C1 segment of cervical spinal cord (tissue), 14 donors: Measurements from ENCODE around the gene SLC17A9.

Experiments
- DNase-seq, 14 donors: peaks; one replicate each; lab custom pipeline; 2025; lab: John Stamatoyannopoulos, UW

Gene SLC17A9

DNA sequence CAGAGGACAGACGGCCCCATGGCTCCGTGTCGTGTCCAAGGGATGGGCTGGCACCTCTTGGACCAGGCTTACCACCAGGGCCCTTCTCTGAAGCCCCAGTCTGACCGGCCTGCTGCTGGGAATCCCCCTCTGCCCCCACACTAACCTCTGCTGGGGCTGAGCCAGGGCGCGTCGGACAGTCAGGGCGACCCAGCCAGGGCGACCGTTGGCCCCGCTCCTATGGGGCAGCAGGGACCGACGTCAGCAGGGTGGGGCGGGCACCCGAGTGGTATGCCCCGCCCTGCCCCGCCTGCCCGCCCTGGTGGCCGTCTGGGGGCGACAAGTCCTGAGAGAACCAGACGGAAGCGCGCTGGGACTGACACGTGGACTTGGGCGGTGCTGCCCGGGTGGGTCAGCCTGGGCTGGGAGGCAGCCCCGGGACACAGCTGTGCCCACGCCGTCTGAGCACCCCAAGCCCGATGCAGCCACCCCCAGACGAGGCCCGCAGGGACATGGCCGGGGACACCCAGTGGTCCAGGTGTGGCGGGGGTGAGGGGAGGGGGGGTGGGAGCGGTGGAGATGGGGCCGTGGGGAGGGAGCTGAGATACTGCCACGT lies at the start of gene SLC17A9:
TSS of gene SLC17A9 (plus strand) at position 337 of the 595 bp plus-strand sequence. CDS start at position 459, 122 bp downstream.
- DNase-seq = peak in 6 of 14 donors; percentile 6 to 42 (median 16)

DNA sequence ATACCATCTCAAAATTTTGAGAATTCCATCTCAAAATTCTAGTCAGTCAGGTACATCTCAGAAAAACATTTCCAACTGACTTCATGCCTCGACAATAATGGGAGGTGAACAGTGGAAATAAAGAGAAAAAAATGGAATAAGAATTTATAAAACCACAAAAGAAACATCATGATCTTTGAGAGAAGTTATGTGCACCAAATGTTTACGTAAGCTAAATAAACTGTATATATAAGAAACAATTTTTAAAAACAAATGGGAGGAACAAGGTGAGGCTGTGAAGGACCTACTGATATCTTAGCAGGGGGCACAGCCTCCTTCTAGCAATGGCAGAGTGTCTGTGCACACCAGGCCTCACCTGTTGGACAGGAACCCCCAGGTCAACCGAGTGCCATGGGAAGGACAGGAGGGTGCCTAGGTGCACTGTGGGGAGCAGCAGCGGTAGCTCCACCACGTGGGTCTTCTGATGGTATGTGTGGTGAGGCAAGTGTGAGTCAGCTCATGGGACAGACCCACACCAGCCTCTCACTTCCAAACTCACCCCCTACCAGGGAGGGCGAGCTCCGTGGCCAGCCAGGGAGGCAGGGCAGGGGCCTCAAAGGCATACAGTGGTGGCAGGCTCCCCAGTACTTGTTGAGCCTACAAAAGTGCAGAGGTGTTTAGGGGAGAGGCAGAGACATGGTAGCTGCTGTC lies 49.4 kb upstream of the SLC17A9 start:
- no peak for DNase-seq

- DNase-seq = peak in 1 of 14 donors; percentile 80
These were observed 46.9 kb upstream of the SLC17A9 start for GRCh38 chr20:62905536-62906117.

DNA sequence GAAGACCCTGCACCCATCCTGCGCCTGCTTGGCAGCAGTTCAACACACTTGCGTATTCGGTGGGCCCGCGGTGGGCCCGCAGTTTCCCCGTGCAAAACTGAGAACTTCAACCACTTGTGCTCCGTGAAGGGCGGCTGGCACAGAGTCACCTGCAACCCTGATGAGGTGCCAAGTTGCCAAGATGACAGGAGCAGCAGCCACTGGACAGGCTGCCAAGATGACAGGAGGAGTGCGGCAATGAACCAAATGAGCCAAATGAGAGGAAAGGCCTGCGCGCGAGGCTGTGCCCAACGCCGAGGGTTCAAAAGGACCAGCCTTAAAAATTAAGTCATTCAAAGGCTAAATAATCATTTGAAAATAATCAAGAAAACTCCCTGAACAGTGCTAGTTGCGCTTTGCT lies 46.3 kb upstream of the SLC17A9 start:
- DNase-seq = peak in 4 of 14 donors; percentile 4 to 90 (median 35)

DNA sequence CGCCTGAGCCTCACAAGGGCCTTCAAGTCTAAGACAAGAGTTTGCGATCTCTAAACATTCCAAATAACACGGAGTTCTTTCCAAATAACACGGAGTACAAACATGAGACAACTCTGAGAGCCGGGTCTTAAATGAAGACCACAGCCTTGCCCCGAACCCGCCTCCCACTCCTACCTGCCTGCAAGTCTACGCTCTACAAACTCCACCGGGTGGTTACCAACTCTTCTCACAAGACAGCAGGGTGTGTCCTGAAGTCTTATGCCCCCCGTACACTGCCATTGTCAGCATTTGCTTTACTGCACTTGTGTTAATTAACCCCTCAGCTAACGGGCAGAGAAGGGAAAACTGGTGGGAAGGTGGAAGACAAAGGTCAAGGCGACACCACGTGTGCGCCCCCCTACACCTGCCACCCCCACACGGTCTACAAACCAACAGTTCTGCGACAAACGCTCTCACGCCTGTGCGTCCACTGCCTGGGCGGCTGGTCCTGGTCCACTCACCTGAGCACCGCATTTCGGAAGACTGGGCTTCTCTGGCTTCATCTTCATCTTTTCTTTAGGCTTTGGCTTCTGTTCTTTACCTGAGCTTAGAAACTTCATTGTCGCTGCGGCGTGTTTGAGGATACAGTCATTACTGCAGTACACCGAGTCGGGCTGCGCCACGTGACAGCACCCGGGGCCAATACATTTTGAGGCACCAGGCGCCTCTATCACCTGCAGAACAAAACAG lies 45.7 kb upstream of the SLC17A9 start:
- peak in 1 of 14 donors; percentile 38 for DNase-seq

- DNase-seq = no peak
These were observed 44.9 kb upstream of the SLC17A9 start for GRCh38 chr20:62907384-62908317.

DNA sequence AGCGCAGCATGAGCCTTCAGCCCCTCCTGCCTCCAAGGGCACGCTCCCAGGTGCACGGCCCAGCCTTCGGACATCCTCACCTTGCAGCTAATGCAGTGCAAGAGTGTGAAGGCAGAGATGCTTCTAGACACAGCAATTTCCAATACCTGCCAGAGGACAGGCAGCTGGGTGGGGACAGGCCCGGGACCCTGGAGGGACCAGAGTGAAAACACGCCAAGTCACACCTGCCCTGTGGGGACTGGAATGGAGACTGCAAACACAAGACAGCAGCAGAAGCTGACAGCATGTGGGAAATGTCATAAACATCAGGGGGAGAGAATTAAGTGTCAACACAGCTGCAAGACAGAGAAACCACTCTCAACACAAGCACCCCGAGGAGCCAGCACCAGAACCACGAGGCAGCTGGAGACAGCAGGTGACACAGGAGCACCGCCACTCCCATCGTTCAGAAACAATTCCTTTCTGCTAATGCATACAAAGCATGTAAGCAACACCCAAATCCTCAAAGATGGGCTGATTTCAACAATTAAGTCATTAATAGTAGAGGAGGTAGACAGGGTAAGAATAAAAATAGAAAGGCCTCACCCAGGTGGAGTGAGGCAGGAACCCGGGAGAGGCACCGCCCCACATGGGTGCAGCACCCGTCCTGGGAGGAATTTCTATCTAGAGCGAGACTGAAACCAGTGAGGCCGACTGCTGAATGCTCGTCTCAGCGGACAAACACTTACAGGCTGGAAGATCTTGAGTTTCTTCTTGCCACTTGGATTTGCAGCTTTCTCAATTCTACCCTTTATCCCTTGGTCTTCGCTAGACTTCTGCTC lies 43.3 kb upstream of the SLC17A9 start:
- DNase-seq = no peak

DNA sequence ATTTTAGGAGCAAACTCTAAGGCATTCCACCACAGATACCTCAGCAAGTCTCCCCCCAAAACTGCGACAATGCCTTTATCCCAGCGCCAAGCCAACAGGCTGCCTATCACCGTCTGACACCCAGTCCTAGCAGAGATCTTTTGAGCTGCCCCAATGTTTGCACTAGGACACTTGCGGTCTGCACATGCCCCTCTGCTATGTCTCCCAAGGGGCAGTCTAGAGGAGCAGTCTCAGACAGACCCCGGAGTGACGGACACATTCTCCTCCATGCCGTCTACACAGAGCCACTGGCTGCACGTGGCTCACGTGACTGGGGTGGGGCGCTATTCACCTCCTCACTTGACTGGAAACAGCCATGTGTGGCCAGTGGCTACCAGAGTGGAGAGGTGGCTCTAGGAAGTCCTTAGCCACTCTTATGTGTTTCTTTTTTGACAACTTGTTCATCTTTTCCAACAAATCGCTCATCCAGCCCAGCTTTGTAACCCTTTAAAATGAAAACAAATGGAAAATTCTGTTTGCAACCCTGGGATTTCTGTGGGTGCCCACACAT lies 42.2 kb upstream of the SLC17A9 start:
- DNase-seq = no peak

DNA sequence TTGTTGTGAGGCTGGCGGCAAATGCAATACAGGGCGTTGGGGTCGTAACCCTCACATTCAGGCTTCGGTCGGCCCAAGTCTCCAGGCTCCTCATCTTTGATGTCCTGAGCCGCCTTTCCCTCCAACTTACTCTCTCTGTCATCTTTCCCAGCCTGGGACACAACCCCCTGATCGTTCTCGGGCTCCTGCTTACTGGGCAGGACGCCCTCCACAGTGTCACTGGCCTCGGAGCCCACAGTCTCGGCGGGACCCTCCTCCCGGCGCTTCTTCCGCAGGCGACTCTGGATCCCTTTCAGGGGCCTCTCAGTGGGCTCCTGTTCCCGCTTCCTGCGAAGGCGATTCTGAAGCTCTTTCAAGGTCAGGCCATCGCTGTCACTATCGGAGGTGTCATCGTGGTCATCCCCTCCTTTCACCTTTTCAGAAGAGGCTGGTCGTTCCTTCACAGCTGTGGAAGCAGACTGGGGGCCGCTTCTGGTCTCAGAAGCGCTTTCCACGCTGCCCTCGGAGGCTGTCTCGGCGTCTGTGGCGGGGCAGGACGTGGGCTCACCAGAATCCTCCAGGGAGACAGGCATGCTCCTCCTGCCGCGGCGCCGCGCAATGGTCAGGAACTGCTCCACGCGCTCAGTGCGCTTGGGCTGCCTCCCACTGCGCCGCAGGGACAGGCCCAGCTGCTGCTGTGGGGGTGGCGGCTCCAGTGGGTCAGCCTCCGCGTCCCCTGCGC lies 41.6 kb upstream of the SLC17A9 start:
- no peak for DNase-seq

GRCh38 chr20:62911701-62912280 lies 40.7 kb upstream of the SLC17A9 start:
- DNase-seq = no peak

DNA sequence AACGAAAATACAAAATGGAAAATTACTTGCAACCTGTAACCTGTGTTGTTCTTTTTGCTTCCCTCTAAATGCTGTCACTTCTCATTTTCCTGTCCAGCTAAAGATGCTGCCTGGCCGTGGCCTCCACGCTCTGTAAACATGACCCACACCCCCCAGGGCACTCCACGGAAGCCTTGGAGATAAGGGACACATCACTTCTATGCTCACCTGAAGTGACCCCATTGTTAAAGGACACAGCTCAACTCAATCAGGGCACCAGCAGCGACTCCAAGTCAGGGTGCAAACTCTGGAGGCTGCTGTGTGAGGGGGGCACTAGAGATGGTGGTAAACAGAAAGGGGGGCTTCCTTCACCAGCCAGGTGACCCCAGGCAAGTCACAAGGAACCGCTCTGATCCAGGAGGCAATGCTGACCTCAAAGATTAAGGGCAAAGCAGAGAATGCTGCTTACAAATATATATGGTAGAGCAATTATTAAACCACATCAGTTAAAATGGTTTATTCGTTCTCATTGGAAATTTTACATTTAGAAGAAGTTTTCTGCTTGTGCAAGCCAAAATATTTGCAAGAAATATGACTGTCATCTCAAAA lies 39.4 kb upstream of the SLC17A9 start:
- DNase-seq = no peak

DNA sequence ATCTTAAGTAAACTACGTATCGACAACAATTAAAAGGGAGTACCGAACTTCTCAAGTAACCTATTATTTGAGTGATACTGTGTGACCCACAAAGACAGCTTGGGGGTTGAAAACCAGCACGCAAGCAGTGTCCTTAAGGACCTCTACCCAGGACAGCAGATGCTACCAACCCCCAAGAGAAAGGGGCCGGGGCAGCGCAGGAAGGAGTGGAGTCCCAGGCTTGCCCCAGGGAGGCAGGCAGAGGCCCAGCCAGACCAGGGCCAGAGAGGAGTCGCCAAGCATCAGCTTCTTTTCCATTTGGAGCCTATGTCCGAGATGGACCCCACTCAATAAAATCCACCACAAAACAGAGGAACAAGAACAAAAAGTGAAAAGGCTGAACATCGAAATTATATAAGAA lies 38.1 kb upstream of the SLC17A9 start:
- no peak for DNase-seq

DNA sequence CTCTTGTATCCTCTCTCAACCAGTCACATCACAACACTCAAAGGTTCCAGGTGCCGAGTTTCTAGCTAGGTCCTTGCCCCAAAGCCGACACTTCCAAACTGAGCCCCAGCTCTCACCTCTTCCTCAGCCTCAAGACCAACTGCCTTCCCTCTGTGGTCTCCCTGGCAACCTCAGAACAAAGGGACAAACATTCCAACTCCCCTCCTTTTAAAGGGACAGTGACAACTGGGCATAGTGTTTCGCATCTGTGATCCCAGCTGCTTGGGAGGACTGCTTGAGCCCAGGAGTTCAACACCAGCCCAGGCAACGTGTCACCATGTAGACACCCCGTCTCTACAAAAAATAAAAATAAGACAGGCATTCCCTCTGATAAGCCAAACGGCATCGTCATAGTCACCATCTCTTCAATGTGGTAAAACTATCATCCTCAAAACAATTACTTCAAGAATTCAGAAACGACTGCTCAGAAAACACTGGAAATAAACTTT lies 37.5 kb upstream of the SLC17A9 start:
- peak in 8 of 14 donors; percentile 13 to 32 (median 20) for DNase-seq

GRCh38 chr20:62916703-62917476 lies 35.6 kb upstream of the SLC17A9 start:
- no peak for DNase-seq

GRCh38 chr20:62917720-62918119 lies 34.8 kb upstream of the SLC17A9 start:
- DNase-seq = no peak

GRCh38 chr20:62918147-62918546 lies 34.4 kb upstream of the SLC17A9 start:
- DNase-seq = no peak

DNA sequence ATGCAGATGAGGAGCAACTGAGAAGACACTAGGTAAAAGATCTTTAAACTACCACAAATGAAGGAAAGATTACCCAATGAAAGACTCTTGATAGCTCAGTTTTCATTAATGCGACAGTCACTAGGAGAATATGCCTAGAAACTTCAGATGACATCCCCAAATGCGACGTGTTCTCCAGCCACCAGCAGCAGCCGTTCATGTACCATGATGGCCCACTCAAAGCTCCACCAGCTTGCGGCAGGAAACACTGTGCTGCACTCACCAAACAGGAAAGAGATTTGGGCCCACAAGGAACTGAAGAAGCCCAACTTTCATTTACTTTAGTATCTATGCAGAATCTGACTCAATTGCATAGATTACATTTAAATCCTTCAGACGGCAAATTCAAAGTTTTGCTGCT lies 33.7 kb upstream of the SLC17A9 start:
- DNase-seq = no peak
